Heart right ventricle (tissue), 16 donors: ENCODE results near the gene CFAP97D1. TPM values are rescaled to one million over a fixed set of nuclear protein-coding genes. Genes with fewer than 3 reads are reported as not detected.

Source experiments
- ATAC-seq, 8 donors: fragments of 200-7000 bp; cut with Tn5 transposase; one replicate each; pipeline ENCODE4 v1.9.1; 2020; ENCODE audit warnings: mild to moderate bottlenecking in 8 of 8, moderate library complexity in 8 of 8, moderate number of reproducible peaks in 1 of 8
- DNase-seq, 2 donors: peaks; one replicate each; pipeline ENCODE4 v3.0.0-alpha.2; 2020
- H3K27ac ChIP-seq, 10 donors: fragments of 200-600 bp; sonication (generic) in 2 of 10; one replicate each; pipeline versions ENCODE4 v1.5.0 to v1.8.0; 2020 to 2022; ENCODE audit warnings: mild to moderate bottlenecking in 3 of 10
- H3K27me3 ChIP-seq, 7 donors: fragments of 200-600 bp; one replicate each; pipeline ENCODE4 v1.8.0; 2021 to 2022; ENCODE audit warnings: mild to moderate bottlenecking in 2 of 7
- H3K36me3 ChIP-seq, 9 donors: fragments of 200-600 bp; sonication (generic) in 1 of 9; one replicate each; pipeline versions ENCODE4 v1.5.0 to v1.8.0; 2020 to 2022; ENCODE audit warnings: mild to moderate bottlenecking in 2 of 9
- H3K4me1 ChIP-seq, 9 donors: fragments of 200-600 bp; sonication (generic) in 1 of 9; one replicate each; pipeline versions ENCODE4 v1.5.0 to v1.8.0; 2020 to 2022; ENCODE audit warnings: mild to moderate bottlenecking in 4 of 9
- H3K4me3 ChIP-seq, 10 donors: fragments of 200-600 bp; sonication (generic) in 2 of 10; one replicate each; pipeline versions ENCODE4 v1.5.0 to v1.8.0; 2020 to 2022; ENCODE audit warnings: mild to moderate bottlenecking in 7 of 10, moderate library complexity in 2 of 10
- H3K9me3 ChIP-seq, 11 donors: fragments of 200-600 bp in 10 of 11; sonication (generic) in 2 of 11; one replicate each; pipeline versions ENCODE4 v1.5.0 to v1.8.0; 2013 to 2022; ENCODE audit warnings: mild to moderate bottlenecking in 2 of 11, control low read depth in 1 of 11, moderate library complexity in 1 of 11
- WGBS, 2 donors: extraction: QIAGEN DNeasy Blood & Tissue Kit; methylation state at CpG; one replicate each; pipeline ENCODE4 v1.1.7; 2013; ENCODE audit warnings: inconsistent platforms in 1 of 2; 5-methylcytosine and 5-hydroxymethylcytosine counted together
- intact Hi-C, 10 donors: fragments of 100-400 bp; cut with DNase I; formaldehyde crosslinking; loops; one replicate each; pipeline versions ENCODE4 v1.11.1 to v1.14.2; 2022
- polyA plus RNA-seq, 2 donors: library from polyadenylated mRNA; stranded (reverse); fragments of 200-250 nt; gene quantifications; one replicate each; pipeline ENCODE4 v1.2.3, GENCODE V29; 2013
- total RNA-seq, 10 donors: library from RNA; stranded (reverse); fragmentation: NEBNext Ultra II Directional in 3 of 10; extraction: Animal tissue kit (Norgen Biotek cat#: 25700) in 3 of 10; gene quantifications; one replicate each; pipeline versions ENCODE4 v1.2.1 to v1.2.4, GENCODE V29; 2021 to 2023
- TF ChIP-seq, protein P1 (sequence below), 9 donors: fragments of 200-600 bp; sonication (generic) in 2 of 9; IDR thresholded peaks; one replicate each; pipeline versions ENCODE4 v1.5.0 to v1.8.0; 2021 to 2022; ENCODE audit warnings: antibody characterized with exemption in 9 of 9, mild to moderate bottlenecking in 5 of 9, moderate library complexity in 1 of 9
- donor health status: Arrhythmogenic right ventricular cardiomyopathy.
- donor health status: ischemic (EF 13 %, LVEDD 7.1; RV severe dilation, severe dysfunction).
- donor health status: healthy with polysubstance abuse.
- donor health status: DM: no; HTN: yes; CAD: no.
- donor health status: DM: no; HTN: no; CAD: no.
- donor health status: ischemic (EF 25% LVEDD 6.9; RV normal size, moderate dysfunction).
- donor health status: ischemic (EF 25% LVEDD 5.7; RV mildly dilated, moderate dysfunction).
- donor health status: healthy.
- donor health status: DM: yes; HTN: yes; CAD: no.
- donor health status: Ischemic cardiomyopathy.
- donor health status: ischemic (EF 35%, LVEDD 5.7; RV mildly dilated, moderate dysfunction).
- donor health status: nonischemic (EF 11% LVEDD 7.7; RV severe dilation, severe dysfunction).
- donor health status: DM: yes; HTN: yes; CAD: no.
- donor health status: PGD.
- donor health status: ischemic (EF 29% LVEDD 5.4; RV normal size, mild dysfunction).
- donor health status: nonischemic (EF 23%, LVEDD 6.1; RV moderate dilation, normal function).

CFAP97D1 gene
- total and polyA plus RNA-seq, 12 donors, result 0.07 to 0.09 (median 0.09) TPM; not detected in 9

- Histone ChIP-seq H3K4me3 (no peak overlapping the region), H3K9me3 (no peaks in the 10 kb centered on the region), H3K36me3 (peaks cover 0 to 94% (median 32%) of the 10 kb centered on the region in 9 donors), H3K4me1 (peaks cover 0 to 23% (median 4%) of the 10 kb centered on the region in 9 donors), H3K27ac (peak overlapping the region in 3 of 10 donors; percentile 5 to 45 (median 44)), H3K27me3 (no peaks in the 10 kb centered on the region)
- ATAC-seq (peak in 4 of 8 donors; percentile 2 to 15 (median 8)), DNase-seq (no peak)
- intact Hi-C loops, result no loop called here
- 92 to 95% methylated on average over 24 of the region's 24 CpGs for WGBS, 2 donors
- TF ChIP-seq, protein P1, sequence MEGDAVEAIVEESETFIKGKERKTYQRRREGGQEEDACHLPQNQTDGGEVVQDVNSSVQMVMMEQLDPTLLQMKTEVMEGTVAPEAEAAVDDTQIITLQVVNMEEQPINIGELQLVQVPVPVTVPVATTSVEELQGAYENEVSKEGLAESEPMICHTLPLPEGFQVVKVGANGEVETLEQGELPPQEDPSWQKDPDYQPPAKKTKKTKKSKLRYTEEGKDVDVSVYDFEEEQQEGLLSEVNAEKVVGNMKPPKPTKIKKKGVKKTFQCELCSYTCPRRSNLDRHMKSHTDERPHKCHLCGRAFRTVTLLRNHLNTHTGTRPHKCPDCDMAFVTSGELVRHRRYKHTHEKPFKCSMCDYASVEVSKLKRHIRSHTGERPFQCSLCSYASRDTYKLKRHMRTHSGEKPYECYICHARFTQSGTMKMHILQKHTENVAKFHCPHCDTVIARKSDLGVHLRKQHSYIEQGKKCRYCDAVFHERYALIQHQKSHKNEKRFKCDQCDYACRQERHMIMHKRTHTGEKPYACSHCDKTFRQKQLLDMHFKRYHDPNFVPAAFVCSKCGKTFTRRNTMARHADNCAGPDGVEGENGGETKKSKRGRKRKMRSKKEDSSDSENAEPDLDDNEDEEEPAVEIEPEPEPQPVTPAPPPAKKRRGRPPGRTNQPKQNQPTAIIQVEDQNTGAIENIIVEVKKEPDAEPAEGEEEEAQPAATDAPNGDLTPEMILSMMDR (IDR thresholded peaks at IDR 0.05), result no peak
Observed at GRCh38 chr17:43816336-43817320, 36.4 kb downstream of the CFAP97D1 start.

DNA sequence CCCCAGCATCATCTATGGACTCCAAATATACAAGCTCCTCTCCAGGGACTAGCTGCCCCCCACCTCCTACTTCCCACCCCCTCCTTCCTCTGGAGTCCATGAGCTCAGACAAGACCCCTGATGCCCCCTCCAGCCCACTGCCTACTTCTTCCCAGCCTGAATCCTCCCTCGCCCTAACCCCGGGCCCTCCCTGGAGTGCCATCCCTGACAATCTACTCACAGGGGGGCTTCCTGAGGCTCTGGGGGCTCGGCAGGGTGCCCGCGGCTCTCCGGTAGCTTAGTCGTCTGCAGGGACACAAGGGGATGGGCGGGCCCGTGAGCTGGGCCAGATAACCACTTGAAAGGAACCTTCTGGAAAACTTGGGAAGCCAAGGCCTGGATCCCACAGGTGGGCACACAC is 37.6 kb downstream of the CFAP97D1 start:
- ATAC-seq (no peak), DNase-seq (no peak)
- H3K27me3 ChIP-seq, result no peaks in the 10 kb centered on the region
- H3K9me3 ChIP-seq, result no peaks in the 10 kb centered on the region
- 86 to 88% methylated on average over 9 of the region's 9 CpGs for WGBS, 2 donors
- H3K27ac ChIP-seq, result peak overlapping the region in 3 of 10 donors; percentile 20 to 45 (median 44)
- H3K4me1 ChIP-seq, result peaks cover 0 to 23% (median 5%) of the 10 kb centered on the region in 9 donors
- H3K36me3 ChIP-seq, result peaks cover 0 to 91% (median 27%) of the 10 kb centered on the region in 9 donors
- intact Hi-C loops, result no loop called here
- TF ChIP-seq, protein P1 (IDR thresholded peaks at IDR 0.05), result no peak
- H3K4me3 ChIP-seq, result no peak overlapping the region

DNA sequence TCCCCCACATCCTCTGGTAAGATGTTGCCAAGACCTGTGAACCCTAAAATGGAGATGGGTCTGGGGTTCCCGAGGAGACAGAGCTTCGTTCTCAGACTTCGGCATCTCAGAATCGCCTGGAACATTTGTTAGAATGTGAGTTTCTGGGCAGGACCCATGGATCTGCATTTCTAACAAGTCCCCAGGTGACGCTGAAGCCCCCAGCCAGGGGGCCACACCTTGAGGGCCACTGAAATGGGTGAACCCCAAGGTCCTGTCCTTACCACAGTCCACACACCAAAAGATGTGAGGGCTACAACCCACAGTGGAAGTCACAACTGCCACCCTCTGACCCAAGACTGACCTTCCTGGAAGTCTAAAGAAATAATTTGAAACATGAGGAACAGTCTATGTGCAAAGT is 38.7 kb downstream of the CFAP97D1 start:
- H3K27me3 ChIP-seq, result no peaks in the 10 kb centered on the region
- intact Hi-C loops, result no loop called here
- no peaks in the 10 kb centered on the region for H3K9me3 ChIP-seq
- 94 to 98% methylated on average over 5 of the region's 5 CpGs for WGBS, 2 donors
- no peak overlapping the region for H3K4me3 ChIP-seq
- no peak overlapping the region for H3K27ac ChIP-seq
- H3K36me3 ChIP-seq, result peaks cover 0 to 90% (median 16%) of the 10 kb centered on the region in 9 donors
- H3K4me1 ChIP-seq, result peaks cover 0 to 32% (median 11%) of the 10 kb centered on the region in 9 donors
- TF ChIP-seq, protein P1 (IDR thresholded peaks at IDR 0.05), result no peak
- no peak for ATAC-seq
- DNase-seq, result no peak

GRCh38 chr17:43820759-43821158 is 40.5 kb downstream of the CFAP97D1 start:
- H3K36me3 ChIP-seq, result peaks cover 0 to 87% (median 8%) of the 10 kb centered on the region in 9 donors
- peaks cover 3 to 49% (median 18%) of the 10 kb centered on the region in 9 donors for H3K4me1 ChIP-seq
- DNase-seq (no peak), ATAC-seq (no peak)
- no peaks in the 10 kb centered on the region for H3K27me3 ChIP-seq
- H3K9me3 ChIP-seq, result no peaks in the 10 kb centered on the region
- 88 to 89% methylated on average over 14 of the region's 14 CpGs for WGBS, 2 donors
- intact Hi-C loops, result no loop called here
- TF ChIP-seq, protein P1 (IDR thresholded peaks at IDR 0.05), result no peak
- H3K27ac ChIP-seq, result peak overlapping the region in 2 of 10 donors; percentile 17 to 83
- H3K4me3 ChIP-seq, result no peak overlapping the region
